ENCODE results near the gene STEAP3. TPM values are rescaled to one million over a fixed set of nuclear protein-coding genes. Genes with fewer than 3 reads are reported as not detected.

Gene STEAP3
- total and polyA plus RNA-seq, 8 donors: 1.7 to 43.8 (median 3.1) TPM

DNA sequence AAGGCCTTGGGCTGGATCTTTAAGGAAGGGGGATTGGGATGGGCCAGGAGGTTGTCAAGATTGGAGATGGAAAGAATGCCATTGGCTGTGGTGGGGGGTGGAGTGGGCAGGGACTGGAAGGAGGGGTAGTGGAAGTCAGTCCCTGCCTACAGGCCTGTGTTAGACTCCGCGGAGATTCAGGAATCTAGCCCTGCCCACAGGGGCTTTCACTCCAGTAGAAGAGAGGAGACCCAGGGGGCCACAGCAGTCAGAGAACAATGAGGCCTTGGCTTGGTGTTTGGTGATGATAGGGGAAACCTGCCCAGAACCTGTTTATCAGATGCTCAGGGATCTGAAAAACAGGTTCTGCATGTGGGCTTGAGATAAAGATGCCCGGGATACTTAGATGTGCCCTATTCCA, 6.1 kb downstream of the STEAP3 start:
- intact Hi-C loops (cut with DNase I): no loop called here
- no peak overlapping the region for H3K4me3 ChIP-seq
- H3K9me3 ChIP-seq: no peaks in the 10 kb centered on the region
- H3K27ac ChIP-seq: no peak overlapping the region
- no peak for ATAC-seq
- H3K27me3 ChIP-seq: peaks cover 0 to under 1% of the 10 kb centered on the region in 2 donors
- DNase-seq: no peak
- TF ChIP-seq, protein P1, sequence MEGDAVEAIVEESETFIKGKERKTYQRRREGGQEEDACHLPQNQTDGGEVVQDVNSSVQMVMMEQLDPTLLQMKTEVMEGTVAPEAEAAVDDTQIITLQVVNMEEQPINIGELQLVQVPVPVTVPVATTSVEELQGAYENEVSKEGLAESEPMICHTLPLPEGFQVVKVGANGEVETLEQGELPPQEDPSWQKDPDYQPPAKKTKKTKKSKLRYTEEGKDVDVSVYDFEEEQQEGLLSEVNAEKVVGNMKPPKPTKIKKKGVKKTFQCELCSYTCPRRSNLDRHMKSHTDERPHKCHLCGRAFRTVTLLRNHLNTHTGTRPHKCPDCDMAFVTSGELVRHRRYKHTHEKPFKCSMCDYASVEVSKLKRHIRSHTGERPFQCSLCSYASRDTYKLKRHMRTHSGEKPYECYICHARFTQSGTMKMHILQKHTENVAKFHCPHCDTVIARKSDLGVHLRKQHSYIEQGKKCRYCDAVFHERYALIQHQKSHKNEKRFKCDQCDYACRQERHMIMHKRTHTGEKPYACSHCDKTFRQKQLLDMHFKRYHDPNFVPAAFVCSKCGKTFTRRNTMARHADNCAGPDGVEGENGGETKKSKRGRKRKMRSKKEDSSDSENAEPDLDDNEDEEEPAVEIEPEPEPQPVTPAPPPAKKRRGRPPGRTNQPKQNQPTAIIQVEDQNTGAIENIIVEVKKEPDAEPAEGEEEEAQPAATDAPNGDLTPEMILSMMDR (IDR thresholded peaks at IDR 0.05): no peak
- peaks cover 7 to 8% of the 10 kb centered on the region in 2 donors for H3K4me1 ChIP-seq
- no peaks in the 10 kb centered on the region for H3K36me3 ChIP-seq

DNA sequence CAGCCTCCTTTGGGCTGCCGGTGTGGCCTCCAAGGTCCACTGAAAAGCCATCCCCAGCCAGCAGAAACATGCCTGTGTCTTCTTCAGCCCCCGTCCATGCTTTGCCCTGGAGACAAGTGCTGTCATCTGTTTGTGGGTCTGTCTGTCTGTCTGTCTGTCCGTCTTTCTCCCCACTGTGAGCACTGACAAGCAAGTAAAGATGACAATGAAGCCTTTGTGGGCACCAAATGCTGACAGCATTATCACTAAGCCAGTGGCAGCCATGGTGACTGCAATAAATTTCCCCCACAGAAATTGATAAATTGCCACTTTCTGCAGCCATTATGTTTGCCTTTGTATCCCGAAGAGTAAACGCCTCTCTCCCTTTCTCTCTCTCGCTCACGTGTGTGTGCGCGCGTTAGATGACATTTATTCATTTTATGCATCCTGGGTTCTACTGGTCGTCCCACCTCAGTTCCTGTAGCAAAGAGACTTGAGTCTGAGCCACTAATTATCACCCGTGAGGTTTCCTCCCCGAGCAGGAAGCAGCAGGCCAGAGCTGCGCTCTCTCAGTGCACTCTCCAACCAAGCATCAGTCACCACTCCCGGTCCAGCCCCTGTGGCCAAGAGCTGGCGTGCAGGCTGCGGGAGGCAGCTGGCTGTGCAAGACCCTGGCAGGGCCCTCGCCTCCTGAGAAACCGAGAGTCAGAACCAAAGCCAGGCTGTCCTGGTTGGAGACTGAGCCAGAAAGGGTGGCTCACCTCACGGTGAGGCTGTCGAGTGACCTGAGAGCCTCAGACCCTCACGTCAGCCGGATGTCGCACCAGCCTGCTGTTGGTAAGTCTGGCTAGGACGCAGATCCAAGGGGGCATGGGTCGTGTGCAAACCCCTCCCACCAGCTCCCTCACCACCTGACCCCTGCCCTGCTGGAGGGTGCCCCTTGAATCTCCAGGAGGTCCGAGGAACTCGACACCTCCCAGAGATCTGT, 6.9 kb downstream of the STEAP3 start:
- ATAC-seq (no peak), DNase-seq (no peak)
- Histone ChIP-seq H3K9me3 (no peaks in the 10 kb centered on the region), H3K27me3 (no peaks in the 10 kb centered on the region), H3K4me3 (no peak overlapping the region), H3K36me3 (no peaks in the 10 kb centered on the region), H3K27ac (no peak overlapping the region), H3K4me1 (peaks cover 0 to under 1% of the 10 kb centered on the region in 2 donors)
- TF ChIP-seq, protein P1 (IDR thresholded peaks at IDR 0.05): no peak
- intact Hi-C loops (cut with DNase I): no loop called here

- no peaks in the 10 kb centered on the region for H3K36me3 ChIP-seq
- H3K9me3 ChIP-seq: no peaks in the 10 kb centered on the region
- H3K4me3 ChIP-seq: no peak overlapping the region
- DNase-seq (no peak), ATAC-seq (no peak)
- H3K4me1 ChIP-seq: no peaks in the 10 kb centered on the region
- intact Hi-C loops (cut with DNase I): no loop called here
- no peak overlapping the region for H3K27ac ChIP-seq
- TF ChIP-seq, protein P1 (IDR thresholded peaks at IDR 0.05): no peak
- no peaks in the 10 kb centered on the region for H3K27me3 ChIP-seq
Measured at GRCh38 chr2:119231975-119232665, 8.5 kb downstream of the STEAP3 start.

- no peaks in the 10 kb centered on the region for H3K36me3 ChIP-seq
- no peaks in the 10 kb centered on the region for H3K4me1 ChIP-seq
- TF ChIP-seq, protein P1 (IDR thresholded peaks at IDR 0.05): no peak
- H3K9me3 ChIP-seq: no peaks in the 10 kb centered on the region
- ATAC-seq (no peak), DNase-seq (no peak)
- H3K27me3 ChIP-seq: no peaks in the 10 kb centered on the region
- H3K4me3 ChIP-seq: no peak overlapping the region
- H3K27ac ChIP-seq: no peak overlapping the region
- intact Hi-C loops (cut with DNase I): no loop called here
Measured at GRCh38 chr2:119232666-119232993, 9.0 kb downstream of the STEAP3 start.

GRCh38 chr2:119233326-119234020, 9.8 kb downstream of the STEAP3 start:
- TF ChIP-seq, protein P1 (IDR thresholded peaks at IDR 0.05): no peak
- no peak overlapping the region for H3K27ac ChIP-seq
- H3K4me3 ChIP-seq: no peak overlapping the region
- intact Hi-C loops (cut with DNase I): no loop called here
- H3K36me3 ChIP-seq: no peaks in the 10 kb centered on the region
- DNase-seq: no peak
- H3K27me3 ChIP-seq: no peaks in the 10 kb centered on the region
- ATAC-seq: peak; percentile 81
- no peaks in the 10 kb centered on the region for H3K4me1 ChIP-seq
- no peaks in the 10 kb centered on the region for H3K9me3 ChIP-seq
